H1 (cell line): ENCODE results near the gene TNNT3.

Source experiments
- EP300 ChIP-seq, 2 experiments: IDR thresholded peaks; 1 replicate in 1 of 2; 2 replicates in 1 of 2; pipeline ENCODE4 v1.6.1; 2011 to 2012; ENCODE audit warnings: low read depth in 2 of 2, low read length in 2 of 2, mild to moderate bottlenecking in 2 of 2, borderline replicate concordance in 1 of 2, inconsistent platforms in 1 of 2, moderate library complexity in 1 of 2
- JUN ChIP-seq: IDR thresholded peaks from 2 replicates; pipeline ENCODE4 v1.6.1; 2011; ENCODE audit warnings: low read depth, mild to moderate bottlenecking, improper control_type of control experiment, low read length
- JUND ChIP-seq: IDR thresholded peaks from 2 replicates; pipeline ENCODE4 v1.6.1; 2011; ENCODE audit warnings: mild to moderate bottlenecking, improper control_type of control experiment, low read length
- KDM5A ChIP-seq: fragments of 200-600 bp; IDR thresholded peaks from 2 replicates; pipeline ENCODE4 v1.7.1; 2012; ENCODE audit warnings: mild to moderate bottlenecking, low read length, inconsistent platforms, mixed read lengths
- MAX ChIP-seq: IDR thresholded peaks from 2 replicates; pipeline ENCODE4 v1.6.1; 2012; ENCODE audit warnings: inconsistent platforms
- NRF1 ChIP-seq: IDR thresholded peaks from 2 replicates; pipeline ENCODE4 v1.6.1; 2011; ENCODE audit warnings: mild to moderate bottlenecking, low read depth, low read length, improper control_type of control experiment
- POLR2A ChIP-seq, 2 experiments: IDR thresholded peaks; 1 replicate in 1 of 2; 2 replicates in 1 of 2; pipeline ENCODE4 v1.6.1; 2011; ENCODE audit warnings: low read depth in 2 of 2, low read length in 2 of 2, mild to moderate bottlenecking in 2 of 2; ENCODE audit errors: control extremely low read depth in 1 of 2
- POLR2AphosphoS5 ChIP-seq: IDR thresholded peaks from 2 replicates; pipeline ENCODE4 v1.6.1; 2011; ENCODE audit warnings: low read depth, low read length
- SP1 ChIP-seq: IDR thresholded peaks from 2 replicates; pipeline ENCODE4 v1.6.1; 2011; ENCODE audit warnings: low read depth, low read length
- SP2 ChIP-seq: IDR thresholded peaks from 2 replicates; pipeline ENCODE4 v1.6.1; 2012; ENCODE audit warnings: mild to moderate bottlenecking, low read length, inconsistent platforms
- SRF ChIP-seq: IDR thresholded peaks from 2 replicates; pipeline ENCODE4 v1.6.1; 2011; ENCODE audit warnings: mild to moderate bottlenecking, low read depth, low read length, moderate library complexity
- TCF12 ChIP-seq: IDR thresholded peaks from 2 replicates; pipeline ENCODE4 v1.6.1; 2011; ENCODE audit warnings: low read depth, mild to moderate bottlenecking, low read length
- ZNF274 ChIP-seq: IDR thresholded peaks from 2 replicates; pipeline ENCODE4 v1.7.0; 2012; ENCODE audit warnings: low read length, borderline replicate concordance; ENCODE audit errors: extremely low read depth
- TF ChIP-seq, protein P1 (sequence below), 3 experiments: IDR thresholded peaks; 1 replicate in 2 of 3; 2 replicates in 1 of 3; pipeline versions ENCODE4 v1.5.1 to v1.6.1; 2011; ENCODE audit warnings: low read length in 3 of 3, mild to moderate bottlenecking in 3 of 3, inconsistent platforms in 2 of 3, low read depth in 1 of 3, moderate library complexity in 1 of 3; ENCODE audit not compliant: insufficient read depth in 1 of 3; ENCODE audit errors: control extremely low read depth in 1 of 3

- no peak for TF ChIP-seq JUND
- no peak for TF ChIP-seq MAX
- no peak for TF ChIP-seq POLR2A (IDR thresholded peaks at IDR 0.05; ENCODE audit: control extremely low read depth in 1 of 2, low read depth in 2 of 2, low read length in 2 of 2)
- TF ChIP-seq, protein P1, sequence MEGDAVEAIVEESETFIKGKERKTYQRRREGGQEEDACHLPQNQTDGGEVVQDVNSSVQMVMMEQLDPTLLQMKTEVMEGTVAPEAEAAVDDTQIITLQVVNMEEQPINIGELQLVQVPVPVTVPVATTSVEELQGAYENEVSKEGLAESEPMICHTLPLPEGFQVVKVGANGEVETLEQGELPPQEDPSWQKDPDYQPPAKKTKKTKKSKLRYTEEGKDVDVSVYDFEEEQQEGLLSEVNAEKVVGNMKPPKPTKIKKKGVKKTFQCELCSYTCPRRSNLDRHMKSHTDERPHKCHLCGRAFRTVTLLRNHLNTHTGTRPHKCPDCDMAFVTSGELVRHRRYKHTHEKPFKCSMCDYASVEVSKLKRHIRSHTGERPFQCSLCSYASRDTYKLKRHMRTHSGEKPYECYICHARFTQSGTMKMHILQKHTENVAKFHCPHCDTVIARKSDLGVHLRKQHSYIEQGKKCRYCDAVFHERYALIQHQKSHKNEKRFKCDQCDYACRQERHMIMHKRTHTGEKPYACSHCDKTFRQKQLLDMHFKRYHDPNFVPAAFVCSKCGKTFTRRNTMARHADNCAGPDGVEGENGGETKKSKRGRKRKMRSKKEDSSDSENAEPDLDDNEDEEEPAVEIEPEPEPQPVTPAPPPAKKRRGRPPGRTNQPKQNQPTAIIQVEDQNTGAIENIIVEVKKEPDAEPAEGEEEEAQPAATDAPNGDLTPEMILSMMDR (IDR thresholded peaks at IDR 0.05; ENCODE audit: control extremely low read depth in 1 of 3, insufficient read depth in 1 of 3, low read depth in 1 of 3, low read length in 3 of 3) = no peak
- TF ChIP-seq EP300 (IDR thresholded peaks at IDR 0.05; ENCODE audit: borderline replicate concordance in 1 of 2, low read depth in 2 of 2, low read length in 2 of 2) = no peak
- TF ChIP-seq SP1 = no peak
- TF ChIP-seq NRF1 = no peak
- TF ChIP-seq SP2 = no peak
- TF ChIP-seq KDM5A = no peak
- TF ChIP-seq SRF = no peak
- no peak for TF ChIP-seq ZNF274
- no peak for TF ChIP-seq POLR2AphosphoS5
- TF ChIP-seq JUN = no peak
- TF ChIP-seq TCF12 = no peak
These were observed 27.4 kb downstream of the TNNT3 start, which contains the start of gene MRPL23 for GRCh38 chr11:1946812-1947484.
